ENCODE data around the gene CARD19.
A peak's percentile ranks its signal among the peaks of the same experiment; 100 is the strongest.

CARD19 gene

DNA sequence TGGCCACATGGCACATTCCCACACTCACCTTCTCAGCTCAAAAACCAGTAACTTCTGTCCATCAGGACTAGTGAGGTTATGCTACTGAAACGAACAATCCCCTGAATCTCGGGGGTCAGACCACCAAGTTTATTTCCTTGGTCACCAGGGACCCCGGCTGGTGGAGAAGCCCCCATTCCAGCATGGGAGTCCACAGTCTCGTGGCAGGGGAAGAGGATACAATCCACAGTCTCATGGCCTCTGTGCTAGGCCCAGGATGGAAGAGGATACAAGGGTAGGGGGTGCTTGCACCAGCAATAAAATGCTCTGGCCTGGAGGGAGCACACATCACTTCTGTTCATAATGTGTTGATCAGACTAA is 7.4 kb upstream of the CARD19 start:
- peak; percentile 36 for DNase-seq (ENCODE audit: low spot score)

DNA sequence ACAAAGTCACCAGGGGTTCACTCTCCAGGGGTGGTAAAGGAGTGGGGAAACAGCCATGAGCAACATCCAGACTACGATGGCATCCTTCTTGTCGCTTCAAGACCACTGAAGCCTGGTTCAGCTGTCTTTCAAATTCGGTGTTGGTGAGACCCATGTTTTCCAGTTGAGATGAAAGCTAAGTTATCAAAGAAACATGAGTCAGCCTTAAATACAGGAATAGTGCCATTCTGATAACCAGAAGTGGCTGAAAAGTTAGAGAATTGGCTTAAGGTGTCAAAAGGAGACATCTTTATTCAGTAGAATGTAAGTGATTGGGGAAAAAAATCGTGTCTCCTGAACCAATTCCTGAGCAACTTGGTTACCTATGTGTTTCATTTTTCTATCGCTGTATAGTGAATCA is 7.0 kb upstream of the CARD19 start:
- DNase-seq (ENCODE audit: low spot score) = no peak

DNA sequence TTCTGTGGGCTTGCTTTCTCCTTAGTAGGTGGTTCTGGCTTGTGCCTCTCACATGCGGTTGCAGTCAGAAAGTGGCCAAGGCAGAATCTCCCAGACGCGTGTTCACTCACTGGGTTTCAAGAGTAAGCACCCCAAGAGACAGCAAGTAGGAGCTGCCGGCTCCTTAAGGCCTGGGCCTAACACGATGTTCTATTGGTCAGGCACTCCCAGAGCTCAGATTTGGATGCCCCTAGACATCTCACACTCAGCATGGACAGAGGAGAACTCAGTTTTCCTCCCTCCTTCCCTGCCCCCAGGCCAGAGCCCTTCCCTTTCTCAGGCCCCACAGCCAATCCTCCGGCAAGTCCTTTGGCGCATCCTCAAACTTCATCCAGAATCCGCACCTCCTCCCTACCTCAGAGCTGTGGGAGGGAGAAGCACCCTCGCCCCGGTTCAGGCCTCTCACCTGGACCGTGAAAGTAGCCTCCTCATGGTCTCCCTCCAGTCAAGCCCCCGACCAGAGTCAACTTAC is 6.5 kb upstream of the CARD19 start:
- DNase-seq (ENCODE audit: low spot score) = peak; percentile 30

DNA sequence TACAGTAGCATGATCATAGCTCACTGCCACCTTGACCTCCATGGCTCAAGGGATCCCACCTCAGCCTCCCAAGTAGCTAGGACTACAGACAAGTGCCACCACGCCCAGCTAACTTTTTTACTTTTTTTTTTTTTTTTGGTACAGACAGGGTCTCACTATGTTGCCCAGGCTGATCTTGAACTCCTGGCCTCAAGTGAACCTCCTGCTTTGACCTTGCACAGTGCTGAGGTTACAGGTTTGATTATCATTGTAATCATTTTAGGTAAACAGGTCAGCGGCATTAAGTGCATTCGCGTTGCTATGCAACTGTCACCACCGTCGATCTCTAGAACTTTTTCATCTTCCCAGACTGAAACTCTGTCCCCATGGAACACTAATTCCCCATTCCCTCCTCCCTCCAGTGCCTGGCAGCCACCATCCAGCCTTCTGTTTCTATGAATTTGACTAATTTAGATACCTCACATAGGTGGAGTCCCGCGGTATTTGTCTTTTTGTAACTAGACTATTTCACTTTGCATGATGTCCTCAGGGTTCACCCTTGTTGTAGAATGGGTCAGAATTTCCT is 5.8 kb upstream of the CARD19 start:
- DNase-seq (ENCODE audit: low spot score) = no peak

DNA sequence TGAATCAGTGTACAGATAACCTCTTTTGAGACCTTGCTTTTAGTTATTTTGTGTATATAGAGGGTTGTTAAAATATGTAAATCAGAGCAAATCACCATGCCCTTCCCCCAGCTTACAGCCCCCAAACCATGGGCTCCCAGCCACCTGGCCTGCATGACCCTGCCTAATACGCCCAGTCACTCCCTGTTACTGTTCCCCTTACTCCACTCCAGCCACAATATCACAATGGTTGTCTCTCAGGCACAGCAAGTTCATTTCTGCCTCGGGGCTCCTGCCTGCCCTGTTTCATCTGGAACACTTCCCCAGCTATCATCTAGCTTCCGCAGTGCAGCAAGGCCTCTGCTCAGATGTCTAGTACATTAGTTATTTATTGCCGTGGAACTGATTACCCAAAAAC is 5.0 kb upstream of the CARD19 start:
- DNase-seq (ENCODE audit: low spot score) = peak; percentile 37

DNA sequence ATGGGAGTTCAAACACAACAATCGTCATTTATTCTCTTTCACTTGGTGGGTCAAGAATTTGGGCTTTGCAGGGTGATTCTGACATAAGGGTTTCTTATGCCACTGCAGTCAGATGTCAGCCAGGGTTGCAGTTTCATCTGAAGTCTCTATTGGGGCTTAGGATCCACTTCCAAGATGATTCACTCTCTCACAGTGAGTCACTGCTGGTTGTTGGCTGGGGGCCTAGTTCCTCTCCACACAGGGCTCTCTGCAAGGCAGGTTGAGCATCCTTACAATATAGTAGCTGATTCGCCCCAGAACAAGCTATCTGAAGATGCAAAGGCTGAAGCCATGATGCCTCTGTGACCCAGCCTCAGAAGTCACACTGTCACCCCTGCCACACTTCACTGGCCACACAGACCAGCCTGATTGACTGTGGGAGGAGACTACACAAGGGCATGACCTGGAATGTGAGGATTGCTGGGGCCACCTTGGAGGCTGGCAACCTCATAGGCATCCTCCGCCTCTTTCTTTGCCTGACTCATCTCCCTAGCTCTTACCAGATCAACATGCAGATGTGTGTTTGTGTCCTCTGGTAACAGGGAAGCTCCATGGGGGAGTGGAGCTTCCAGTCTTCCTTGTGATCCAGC is 4.5 kb upstream of the CARD19 start:
- peak; percentile 42 for DNase-seq (ENCODE audit: low spot score)

DNA sequence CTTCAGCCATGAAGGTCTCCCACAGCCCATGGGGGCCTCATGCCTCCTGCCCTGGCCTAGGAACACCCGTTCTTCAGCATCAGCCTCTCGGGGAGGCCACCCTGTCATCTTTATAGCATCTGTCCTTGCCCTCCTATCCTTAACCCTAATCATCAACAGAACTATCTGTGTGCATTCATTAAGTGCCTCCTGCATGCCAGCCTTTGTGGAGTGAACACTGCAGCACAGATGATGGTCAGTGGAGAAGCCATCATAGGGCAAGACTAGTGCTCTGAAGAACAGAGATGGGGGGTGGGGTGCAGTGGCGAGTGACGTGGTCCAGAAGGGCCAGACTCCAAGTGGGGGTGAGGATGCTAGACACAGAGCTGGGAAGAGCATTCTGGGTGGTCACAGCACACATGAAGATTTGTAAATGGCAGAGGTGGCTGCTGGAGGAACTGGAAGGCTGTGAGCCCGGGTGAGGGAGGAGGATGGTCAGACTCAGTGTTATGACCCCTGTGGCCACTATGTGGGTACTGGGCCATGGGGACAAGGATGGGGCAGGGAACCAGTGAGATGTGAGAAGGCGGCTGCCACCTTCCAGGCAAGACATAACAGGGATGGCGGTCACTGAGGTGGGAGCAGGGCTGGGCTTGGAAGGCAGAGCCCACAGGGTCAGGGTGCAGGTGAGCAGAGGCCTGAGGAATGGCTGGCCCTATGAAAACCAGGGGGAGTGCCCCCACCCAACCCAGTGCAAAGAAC is 3.6 kb upstream of the CARD19 start:
- peak; percentile 58 for DNase-seq (ENCODE audit: low spot score)

DNA sequence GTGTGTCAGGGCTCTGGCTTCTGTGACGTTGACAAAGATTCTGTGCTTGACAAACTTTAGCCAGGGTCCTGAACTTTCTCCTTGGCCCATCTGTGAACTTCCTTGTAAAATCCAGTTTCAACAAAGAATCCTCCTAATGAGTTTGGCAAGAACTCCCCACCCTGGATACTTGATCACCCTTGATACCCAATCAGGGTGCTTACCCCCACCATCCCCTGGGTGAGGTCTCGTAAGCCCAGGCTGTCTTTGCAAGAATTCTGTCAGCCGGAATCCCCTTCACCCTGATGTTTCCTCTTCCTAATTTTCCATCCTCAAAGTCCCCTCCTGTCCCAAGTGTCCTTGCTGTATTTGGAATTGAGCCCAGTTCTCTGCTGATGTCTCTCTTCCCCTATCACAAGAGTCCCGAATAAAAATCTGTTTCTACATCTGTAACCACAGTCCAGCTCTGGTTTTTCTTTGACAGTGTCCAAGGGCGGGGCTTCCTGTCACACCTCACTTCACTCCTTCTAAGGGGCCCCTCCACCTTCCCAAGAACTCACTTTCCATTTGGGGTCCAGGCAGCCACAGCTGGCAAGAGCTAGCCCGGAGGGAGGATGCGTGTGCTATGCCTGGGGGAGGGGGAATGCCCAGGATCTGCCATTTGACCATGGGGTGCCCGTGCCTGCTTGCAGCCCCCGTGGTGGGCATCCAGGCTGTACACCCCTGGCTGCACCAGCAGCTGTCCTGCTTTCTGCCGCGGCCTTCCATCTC is 2.7 kb upstream of the CARD19 start:
- DNase-seq (ENCODE audit: low spot score) = peak; percentile 59

DNA sequence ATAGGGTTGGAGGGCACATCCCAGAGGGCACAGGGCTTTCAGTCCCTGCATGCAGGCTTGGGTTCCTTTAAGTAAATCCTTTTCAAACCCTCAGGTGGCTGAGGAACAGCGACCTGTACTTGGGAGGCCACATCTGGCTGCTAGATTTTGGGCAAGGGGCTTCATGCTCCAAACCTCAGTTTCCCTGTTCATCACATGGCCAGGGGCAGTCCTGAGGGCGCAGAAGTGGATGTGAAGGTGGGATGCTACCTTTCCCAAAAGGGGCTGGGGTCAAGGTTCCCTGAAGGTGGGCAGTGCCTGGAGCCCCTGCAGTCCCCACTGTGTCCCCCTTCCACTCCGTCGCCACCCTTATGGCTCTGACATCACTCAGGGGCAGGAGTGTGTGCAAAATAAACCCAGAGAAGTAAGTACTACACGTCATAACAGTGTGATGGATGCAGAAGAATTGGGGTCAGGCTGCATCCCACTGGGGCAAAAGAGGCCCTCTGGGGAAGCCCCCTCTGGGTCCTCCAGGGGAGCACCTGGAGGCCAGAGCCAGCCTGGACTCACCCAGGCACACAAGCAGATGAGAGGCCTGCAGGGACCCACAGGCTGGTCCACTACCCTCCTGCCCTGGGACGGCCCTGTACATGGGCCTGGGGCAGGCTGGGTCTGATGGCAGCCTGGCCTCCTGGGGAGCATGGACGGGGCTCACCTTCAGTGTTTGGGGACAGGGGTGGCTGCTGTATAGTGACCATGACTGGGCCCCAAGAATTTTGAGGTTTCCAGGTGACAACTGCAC is 1.9 kb upstream of the CARD19 start:
- peak; percentile 64 for DNase-seq (ENCODE audit: low spot score)

DNA sequence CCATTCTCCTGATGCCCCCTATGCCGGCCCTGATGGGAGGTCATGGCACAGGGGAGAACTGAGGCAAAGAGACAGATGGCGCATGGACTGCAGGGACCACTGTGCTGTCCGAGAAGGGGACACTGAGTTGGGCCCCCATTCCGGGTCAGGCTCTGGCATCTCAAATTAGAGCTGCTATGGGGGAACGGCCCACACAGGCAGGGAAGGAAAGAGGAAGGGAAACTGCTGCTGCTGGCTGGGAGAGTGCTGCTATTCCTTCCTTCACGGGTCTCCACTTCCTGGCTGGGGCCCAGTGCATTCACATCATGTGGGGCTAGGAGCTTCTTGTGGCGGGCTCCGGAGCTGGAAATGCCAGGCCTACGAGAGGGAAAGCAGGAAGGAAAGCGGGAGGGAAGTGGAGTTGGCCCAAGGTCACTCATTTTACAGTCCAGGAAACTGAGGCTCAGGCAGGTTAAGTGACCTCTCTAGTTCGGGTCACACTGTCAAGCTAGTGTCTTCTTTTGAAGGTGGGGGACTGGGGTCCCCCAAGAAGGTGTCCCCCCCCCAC is 1.3 kb upstream of the CARD19 start:
- DNase-seq (ENCODE audit: low spot score) = peak; percentile 80

DNA sequence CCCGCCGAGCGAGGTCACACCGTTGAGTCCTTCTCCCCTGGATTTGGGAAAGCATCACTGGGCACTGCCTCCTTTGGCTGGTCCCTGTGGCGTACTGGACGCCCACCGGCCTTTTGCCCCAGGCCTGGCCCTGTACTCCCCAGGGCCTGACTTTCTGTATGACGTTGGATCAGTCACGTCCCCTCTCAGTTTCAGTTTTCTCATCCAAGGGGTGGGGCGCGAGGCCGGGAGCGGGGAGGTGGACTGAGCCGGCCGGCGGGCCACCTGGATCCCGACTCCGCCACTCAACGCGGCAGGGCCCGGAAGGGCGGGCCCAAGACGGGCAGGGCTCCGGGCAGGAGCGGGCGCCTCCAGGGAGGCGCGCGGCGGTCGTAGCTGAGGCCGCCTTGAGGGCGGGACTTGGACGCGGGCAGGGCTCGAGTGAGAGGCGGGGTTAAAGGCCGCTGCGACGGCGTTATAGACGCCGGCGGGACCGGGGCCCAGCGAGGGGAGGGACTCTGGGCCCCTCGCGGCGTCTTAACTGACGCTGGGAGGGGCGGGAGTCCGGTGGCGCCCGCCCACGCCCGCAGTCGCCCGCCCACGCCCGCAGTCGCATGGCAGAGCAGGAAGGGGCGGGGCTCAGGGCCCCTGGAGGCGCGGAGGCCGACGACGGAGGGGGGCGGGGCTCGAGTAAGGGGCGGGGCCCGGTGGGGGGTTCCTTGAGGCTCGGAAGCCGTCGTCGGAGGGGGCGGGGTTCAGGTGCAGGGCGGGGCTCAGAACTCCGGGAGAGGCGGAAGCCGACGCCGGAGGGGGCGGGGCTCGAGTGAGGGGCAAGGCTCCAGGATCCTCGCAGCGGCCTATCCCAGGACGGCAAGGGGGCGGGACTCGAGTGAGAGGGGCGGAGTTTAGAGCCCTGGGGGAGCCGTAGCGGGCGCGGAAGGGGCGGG is 549 bp upstream of the CARD19 start:
- peak; percentile 100 for DNase-seq (ENCODE audit: low spot score)

DNA sequence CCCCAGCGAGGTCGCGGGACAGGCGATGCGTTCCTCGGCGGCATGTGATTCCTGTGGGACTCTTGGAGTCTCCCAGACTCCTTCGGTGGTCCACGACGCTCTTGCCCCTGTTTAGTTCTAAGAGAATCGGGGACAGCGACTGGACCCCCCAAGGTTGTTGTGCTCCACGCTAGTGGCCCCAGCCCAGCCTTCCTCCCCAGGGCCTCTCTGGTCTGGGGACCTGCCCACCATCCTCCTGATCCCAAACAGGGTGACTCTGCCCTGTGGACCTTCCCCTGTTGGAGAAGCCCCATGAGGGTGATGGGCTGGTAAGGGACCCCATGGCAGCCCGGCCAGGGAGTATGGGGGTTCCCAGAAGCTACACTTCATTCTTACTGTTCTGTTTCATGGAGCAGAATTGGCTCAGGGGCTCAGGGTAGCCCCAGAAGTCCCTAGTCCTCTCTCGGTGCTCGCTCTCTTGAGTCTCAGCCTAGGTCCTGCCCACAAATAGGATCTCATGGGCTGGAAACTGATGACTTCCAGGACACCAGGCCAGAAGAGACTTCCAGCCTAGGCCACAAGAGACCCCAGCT is 880 bp downstream of the CARD19 start:
- DNase-seq (ENCODE audit: low spot score) = no peak

DNA sequence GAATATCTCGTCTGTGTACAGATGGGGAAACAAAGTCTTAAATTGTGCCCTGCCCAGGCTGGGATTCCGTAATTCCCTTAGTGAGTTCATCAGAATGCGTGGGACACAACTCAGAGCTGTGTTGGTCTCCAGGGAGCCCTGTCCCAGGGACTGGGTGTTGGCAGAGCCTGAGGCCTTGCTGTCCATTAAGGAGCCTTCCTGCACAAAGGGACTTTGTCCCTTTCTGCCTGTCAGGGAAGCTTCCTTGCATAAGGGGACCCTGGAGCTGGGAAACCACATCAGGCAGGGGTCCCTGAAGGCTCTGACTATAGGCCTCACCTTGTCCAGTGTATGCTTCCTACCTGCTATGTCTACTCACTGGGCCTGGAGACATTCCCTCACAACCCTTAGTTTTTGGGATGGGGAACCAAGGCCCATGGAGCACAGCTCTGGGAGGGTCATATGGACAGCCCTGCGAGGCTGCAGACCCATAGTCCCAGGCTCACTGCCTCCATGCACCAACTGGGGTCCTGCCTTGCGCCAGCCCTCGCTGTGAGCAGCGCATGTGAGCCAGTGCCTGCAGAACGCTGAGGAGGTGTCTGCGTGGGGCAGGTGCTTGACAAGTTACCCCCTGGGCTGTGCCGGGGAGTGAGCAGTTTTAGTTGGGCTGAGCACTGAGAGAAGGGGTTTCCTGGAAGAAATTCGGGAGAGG is 1.6 kb downstream of the CARD19 start:
- DNase-seq (ENCODE audit: low spot score) = peak; percentile 62

DNA sequence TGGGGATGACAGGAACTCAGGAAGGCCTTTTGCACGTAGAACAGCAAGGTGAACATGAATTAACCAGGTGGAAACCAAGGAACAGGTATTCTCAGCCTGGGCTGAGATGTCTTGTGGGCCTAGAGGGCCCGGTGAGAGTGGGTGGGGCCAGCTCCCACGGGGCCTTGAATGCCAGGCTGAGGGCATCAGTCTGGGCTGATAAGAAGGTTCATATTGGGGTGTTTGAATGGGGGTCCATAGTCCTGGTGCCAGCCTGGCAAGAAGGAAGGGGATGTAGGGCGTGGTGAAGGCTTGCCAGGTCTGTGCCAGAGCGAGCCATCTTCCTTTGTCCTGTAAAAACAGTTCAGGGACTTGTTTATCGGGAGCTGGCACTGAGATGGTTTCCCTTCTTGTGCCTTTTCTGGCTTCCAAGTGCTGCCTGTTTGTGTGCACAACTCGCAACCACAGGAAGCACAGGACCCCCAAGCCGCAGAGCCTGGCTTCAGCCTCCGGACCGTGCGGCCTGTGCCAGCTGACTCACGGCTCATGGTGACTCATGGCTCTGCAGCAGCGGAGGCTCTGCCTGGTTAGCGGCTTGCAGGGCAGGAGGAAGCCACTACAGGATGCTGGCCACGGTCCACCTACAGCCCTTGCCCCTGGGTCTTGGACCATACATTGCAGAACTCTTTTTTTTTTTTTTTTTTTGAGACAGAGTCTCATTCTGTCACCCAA is 2.4 kb downstream of the CARD19 start:
- DNase-seq (ENCODE audit: low spot score) = peak; percentile 75

DNA sequence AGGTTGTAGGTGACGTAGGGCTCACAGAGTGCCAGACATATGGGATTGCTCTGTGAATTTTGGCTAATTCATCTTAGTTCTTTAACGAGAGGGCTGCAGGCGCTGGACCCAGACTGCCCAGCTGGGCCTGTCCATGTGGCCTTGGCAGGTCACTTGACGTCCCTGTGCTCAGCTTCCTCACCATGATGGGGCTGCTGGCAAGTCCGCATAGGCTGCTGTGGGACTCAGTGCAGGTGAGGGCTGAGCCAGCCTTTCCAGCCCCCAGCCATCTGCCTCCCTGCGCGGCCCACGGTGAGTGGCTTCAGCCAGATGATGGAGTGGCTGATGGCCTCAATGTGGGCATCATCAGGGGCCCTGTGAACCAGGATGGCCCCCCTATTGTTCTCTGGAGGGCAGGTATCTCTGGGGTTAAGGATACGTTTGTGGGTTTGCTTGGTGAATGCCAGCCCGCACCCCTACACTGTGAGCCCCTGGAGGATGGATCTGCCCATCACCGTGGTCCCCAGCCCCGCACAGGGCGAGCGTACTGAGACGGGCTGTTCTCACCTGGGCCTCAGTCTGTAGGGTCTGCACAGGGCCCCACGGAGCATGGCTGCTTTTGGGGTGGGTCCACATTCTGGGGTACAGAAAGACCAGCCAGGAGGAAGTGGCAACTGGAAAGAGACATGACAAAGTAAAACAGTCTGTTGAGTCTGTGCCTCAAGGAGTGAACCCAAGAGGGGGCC is 3.7 kb downstream of the CARD19 start:
- peak; percentile 34 for DNase-seq (ENCODE audit: low spot score)

DNA sequence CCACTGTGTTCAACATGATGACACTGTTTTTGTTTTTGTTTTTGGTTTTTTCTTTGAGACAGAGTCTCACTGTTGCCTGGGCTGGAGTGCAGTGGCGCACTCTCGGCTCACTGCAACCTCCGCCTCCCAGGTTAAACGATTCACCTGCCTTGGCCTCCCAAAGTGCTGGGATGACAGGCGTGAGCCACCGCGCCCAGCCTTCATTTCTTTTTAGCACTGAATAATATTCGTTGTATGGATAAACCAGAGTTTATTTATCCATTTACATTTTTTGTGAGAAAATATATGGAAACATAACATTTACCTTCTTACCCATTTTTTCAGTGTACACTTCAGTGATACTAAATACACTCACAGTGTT is 4.2 kb downstream of the CARD19 start:
- peak; percentile 53 for DNase-seq (ENCODE audit: low spot score)

DNA sequence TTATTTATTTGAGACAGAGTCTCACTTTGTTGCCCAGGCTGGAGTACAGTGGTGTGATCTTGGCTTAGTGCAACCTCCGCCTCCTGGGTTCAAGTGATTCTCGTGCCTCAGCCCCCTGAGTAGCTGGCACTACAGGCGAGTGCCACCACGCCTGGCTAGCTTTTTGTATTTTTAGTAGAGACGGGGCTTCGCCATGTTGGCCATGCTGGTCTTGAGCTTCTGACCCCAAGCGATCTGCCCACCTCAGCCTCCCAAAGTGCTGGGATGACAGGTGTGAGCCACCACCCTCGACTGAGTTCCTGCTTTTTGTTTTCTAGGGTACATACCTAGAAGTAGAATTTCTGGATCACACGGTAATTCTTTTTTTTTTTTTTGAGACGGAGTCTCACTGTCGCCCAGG is 5.1 kb downstream of the CARD19 start:
- DNase-seq (ENCODE audit: low spot score) = peak; percentile 22

DNA sequence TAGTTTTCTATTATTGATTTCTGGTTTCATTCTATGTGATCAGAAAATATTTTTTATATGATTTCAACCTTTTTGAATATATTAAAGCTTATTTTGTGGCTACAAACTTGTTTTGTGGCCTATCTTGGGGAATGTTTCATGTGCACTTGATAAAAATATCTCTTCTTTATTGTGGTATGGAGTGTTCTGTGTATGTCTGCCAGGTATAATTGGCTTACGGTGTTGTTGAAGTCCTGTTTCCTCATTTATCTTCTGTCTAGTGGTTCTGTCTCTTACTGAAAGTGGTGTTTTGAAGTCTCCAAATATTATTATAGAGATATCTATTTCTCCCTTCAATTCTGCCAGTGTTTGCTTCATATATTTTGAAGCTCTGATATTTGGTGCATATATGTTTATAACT is 9.6 kb downstream of the CARD19 start:
- DNase-seq (ENCODE audit: low spot score) = no peak

Measured in left forelimb (tissue), 1 donor.